Kidney tubule cell (primary cell): ENCODE data around the gene ANKS1A.
"Not testable (repeated sequence)": the region's sequence is repeated elsewhere in the genome, so short reads cannot be mapped to it uniquely, and the experiment has no call there.

Experiments used
- DNase-seq: peaks from one replicate; pipeline ENCODE4 v3.0.0-alpha.2; 2018; ENCODE audit warnings: low spot score

ANKS1A gene

DNA sequence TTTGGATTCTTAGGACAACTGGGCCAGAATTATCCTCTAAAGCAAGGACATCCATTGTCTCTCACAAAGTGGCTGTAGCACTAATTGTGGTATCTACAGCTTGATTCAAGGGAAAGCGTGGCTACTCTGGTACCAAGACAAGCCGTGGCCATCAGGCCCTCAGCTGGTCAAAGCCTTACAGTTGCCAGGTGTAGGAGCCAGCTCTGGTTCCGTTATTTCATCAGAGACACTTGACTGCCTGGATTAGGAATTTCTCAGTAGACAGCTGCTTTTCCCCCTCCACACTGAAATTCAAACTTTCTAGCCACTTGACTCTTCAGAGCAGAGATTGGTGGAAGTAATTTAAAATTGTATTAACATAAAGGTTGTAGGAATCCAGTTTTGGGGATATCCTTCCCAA is 104.2 kb downstream of the ANKS1A start:
- DNase-seq: no peak

DNA sequence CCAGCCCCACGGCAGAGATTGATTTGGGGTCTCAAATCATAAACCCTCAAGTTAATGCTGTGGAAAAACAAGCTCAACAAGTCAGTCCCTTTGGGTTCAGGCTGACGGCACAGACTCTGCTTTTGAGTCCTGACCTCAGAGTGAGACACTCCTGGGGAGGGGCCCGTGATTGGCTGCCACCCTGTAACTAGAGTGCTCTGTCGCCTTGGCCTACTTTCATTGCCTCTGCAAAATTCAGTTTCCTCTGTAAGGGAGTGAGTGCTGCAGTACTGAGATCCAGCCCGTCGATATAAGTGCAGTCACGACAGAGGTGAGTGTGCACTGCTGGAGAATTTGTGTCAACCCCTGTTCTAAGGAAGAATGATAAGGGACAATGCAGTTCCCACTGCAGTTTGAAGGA is 105.6 kb downstream of the ANKS1A start:
- no peak for DNase-seq

DNA sequence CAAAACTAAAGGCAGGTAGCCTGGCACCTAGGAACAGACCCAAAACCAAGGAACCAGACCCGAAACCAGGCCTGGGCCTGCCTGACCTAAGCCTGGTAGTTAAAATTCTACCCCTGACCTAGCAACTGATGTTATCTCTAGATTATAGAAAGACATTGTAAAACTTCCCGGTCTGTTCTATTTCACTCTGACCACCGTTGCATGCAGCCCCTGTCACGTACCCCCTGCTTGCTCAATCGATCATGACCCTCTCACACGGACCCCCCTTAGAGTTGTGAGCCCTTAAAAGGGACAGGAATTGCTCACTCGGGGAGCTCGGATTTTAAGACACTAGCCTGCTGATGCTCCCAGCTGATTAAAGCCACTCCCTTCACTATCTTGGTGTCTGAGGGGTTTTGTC is 109.4 kb downstream of the ANKS1A start:
- DNase-seq: not testable (repeated sequence)

DNA sequence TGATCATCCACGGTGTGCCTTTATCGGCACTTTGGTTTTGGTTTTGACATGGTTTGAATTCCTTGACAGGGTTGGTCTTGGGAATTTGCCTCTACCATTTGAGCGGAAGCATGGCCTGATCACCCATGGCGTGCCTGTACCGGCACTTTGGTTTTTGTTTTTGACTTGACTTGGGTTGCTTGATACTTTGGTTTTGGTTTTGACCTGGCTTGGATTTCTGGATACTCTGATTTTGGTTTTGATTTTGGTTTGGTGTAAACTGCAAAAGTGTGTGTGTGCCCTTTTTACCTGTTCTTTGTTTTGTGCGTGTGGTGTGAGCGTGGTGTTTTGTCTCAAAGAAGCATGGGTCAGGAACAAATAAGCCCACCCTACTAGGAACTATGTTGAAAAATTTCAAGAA is 110.1 kb downstream of the ANKS1A start:
- DNase-seq: not testable (repeated sequence)

DNA sequence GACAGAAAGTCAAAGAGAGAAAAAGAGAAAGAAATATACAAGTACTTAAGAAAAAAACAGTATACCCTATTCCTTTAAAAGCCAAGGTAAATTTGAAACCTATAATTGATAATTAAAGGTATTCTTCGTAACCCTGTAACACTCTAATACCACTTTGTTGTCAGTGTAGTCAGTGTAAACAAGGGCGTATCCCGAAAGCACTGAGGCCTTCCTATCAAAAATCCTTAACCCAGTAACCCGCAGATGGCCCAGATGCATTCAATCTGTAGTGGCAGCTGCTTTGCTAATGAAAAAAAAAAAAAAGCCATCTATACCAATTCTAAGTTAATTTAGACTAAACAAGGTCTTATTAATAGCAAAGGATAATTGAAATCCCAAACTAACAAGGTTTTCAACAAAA is 110.9 kb downstream of the ANKS1A start:
- not testable (repeated sequence) for DNase-seq

DNA sequence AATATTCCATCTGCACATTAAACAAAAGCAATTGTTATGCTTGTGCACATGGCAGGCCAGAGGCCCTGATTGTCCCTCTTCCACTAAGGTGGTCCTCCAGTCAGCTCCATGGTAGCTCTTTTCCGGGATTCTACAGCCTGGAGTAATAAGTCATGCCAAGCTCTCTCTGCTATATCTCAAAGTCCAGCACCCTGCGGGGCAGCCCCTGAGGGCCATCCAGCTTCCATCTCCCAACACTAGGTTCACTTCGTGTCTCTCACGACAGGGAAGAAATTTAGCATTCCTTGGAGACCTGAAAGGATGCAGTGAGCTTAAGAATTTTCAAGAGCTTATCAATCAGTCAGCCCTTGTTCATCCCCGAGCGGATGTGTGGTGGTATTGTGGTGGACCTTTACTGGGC is 112.3 kb downstream of the ANKS1A start:
- DNase-seq: not testable (repeated sequence)

DNA sequence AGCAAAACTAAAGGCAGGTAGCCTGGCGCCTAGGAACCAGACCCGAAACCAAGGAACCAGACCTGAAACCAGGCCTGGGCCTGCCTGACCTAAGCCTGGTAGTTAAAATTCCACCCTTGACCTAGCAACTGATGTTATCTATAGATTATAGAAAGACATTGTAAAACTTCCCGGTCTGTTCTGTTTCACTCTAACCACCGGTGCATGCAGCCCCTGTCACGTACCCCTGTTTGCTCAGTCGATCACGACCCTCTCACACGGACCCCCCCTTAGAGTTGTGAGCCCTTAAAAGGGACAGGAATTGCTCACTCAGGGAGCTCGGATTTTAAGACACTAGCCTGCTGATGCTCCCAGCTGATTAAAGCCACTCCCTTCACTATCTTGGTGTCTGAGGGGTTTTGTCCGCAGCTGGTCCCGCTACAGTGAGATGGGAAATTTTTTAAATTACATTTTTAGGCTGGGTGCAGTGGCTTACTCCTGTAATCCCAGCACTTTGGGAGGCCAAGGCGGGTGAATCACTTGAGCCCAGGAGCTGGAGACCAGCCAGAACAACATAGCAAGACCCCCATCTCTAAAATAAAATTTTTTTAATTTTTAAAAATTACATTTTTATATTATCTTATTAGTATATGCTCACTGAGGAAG is 115.0 kb downstream of the ANKS1A start:
- not testable (repeated sequence) for DNase-seq

DNA sequence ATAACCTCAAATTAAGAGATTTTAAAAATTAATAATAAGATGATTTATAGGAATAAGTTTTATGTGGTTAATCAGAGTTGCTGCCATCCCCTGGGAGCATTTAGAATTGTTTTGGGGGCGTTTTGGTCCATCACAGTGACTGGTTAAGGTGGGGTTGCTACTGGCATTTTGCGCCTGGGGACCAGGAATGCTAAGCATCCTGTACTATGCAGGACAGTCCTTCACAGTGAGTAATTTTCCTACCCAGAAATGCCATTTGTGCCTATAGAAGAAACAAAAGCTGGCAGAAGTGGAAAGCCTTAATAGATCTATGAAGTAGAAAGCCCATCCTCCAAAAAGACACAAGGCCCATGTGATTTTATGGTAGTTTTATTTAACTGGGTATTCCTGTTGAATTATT is 118.0 kb downstream of the ANKS1A start:
- DNase-seq: no peak

DNA sequence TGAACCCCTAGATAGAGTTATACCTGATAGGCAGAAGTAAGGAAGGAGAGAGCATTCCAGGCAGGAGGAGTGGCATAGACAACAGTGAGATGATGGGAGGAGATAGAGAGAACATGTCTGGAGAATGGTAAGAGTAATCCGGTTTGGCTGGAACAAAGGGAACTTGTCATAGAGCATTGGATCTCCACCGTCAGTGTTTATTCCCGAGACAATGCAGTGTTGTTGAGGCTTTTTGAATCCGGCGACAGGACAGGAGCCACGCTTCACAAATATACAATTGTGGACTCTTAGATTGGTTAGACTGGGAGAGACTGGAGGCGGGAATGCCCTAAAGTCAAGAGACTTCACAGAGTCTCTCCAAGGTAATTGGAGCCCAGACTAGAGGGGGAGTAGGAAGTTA is 119.8 kb downstream of the ANKS1A start:
- no peak for DNase-seq

DNA sequence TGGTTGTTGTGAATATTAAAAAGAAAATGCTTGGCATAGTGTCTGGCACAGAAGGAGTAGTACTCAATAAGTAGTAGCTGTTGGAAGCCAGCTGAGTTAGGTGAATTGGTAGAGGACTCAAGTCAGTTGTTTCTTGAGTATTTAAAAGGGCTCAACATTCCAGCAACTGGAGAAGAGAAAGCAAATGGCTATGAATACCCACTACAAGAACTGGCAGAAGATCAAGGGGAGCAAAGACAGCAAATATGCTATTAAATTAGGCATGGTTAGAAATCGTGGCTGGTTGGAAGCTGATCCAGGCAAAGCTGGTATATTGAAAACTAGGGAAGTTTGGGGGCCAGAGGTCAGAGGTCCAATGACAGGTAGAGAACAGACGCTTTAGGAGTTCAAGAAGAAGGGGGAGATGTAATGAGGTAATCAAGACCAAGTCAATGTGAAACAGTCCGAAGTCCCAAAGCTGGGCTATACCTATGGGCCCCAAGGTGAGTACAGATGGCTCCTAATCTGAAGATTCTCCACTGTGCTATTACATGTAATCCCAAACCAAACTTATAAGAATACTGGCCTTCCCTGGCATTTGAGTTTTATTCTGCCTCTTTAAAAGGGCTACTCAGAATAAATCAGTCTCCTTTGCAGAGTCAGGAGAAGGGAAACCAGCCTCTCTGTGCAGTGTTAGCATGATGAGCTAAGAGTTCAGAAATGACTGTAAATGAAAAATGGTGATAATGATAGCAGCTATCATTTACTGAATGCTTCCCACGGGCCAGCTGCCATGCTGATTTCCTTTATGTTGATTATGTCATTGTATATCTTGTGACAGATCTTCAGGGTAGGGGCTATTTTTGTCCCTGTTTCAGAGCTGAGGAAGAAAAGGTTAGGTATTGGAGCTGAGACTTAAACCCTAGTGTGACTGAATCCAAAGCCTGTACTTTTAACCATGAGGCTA is 122.3 kb downstream of the ANKS1A start:
- DNase-seq: no peak

DNA sequence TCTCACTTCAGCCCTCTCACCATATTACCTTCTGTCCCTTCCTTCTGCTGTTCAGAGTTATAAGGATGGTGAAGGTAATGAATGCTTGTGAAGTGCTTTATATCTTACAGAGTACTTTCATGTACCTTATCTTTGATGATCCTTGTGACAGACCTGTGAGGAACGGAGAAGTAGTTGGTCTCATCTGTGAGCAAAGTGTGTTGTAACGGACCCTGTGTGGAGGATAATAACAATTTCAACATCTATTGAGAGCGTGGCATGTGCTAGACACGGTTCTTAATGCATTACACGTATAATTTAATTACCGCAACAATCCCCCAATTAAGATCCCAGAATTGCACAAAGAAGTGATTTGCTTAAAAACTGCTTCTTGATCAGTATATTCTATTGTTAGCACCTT is 124.6 kb downstream of the ANKS1A start:
- DNase-seq: no peak

DNA sequence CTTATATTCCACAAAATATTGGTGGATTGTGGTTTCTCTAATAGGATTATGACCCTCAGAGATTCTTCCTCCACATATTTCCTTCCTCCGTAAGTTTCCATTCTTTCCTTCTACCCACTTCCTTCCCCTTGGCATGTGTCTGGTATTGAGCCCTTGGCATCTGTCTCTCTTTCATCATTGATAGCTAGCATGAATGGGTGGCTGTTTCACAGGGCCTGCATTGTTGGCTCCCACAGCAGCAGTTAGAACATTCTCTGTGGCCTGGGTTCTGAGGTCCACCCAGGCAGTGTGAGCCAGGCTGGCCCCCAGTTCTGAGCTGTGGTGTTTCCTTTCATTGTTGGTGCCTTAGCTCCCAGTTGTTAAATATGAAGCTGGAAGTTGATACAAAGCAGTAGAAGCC is 125.3 kb downstream of the ANKS1A start:
- DNase-seq: no peak

DNA sequence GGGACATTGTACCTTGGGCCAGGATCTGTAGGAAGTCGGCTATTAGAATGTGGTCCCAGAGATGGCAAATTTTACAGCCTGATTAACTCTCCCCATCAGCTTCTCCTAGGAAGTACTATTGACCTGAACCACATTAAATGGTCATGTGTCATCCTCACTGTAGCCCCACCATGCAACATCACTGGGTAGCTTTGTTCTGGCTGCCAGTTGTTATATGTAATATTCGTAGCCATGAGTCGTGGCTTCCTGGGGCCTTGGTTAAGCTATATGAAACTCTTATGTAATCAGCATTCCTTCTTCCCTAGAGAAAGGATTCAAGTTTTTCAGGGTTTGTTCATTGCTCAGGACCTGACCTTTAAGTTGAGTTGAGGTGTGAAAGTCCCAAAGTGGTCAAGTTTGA is 125.7 kb downstream of the ANKS1A start:
- DNase-seq: peak; percentile 80

DNA sequence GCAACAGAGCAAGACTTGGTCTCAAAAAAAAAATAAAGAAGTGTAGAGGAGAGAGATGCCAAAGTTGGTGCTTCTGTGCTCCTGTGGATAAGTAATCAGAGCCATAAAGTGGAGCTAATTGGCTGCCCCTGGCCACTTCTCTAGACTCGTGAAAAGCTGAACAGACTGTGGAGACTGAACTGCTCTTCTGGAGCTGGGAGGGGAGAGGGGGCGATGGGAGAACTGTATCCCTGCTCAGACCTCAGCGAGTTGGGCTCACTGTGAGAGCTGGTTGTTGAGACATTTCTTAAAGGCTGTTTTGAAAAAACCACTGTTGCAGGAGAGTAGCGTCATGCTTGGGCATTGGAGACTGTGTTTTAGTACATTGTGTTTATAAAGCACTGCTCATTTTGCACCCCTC is 126.4 kb downstream of the ANKS1A start:
- no peak for DNase-seq

DNA sequence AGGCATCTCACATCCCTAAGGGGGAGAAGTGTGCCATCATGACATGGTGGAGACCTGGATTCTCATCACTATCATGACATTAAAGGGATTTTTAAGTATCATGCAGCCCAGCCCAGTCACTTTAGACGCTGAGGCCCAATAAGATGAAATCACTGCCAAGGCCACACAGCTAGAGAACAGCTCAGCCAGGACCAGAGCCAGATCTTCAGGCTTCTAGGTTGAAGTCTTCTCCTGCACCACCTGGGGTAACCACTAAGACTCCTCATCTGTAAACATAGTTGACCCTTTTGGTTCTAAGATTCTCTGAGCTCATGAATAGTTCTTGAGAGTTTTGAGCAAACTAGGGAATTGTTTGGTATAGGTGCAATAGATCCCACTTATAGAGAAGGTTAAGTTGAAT is 126.9 kb downstream of the ANKS1A start:
- no peak for DNase-seq

DNA sequence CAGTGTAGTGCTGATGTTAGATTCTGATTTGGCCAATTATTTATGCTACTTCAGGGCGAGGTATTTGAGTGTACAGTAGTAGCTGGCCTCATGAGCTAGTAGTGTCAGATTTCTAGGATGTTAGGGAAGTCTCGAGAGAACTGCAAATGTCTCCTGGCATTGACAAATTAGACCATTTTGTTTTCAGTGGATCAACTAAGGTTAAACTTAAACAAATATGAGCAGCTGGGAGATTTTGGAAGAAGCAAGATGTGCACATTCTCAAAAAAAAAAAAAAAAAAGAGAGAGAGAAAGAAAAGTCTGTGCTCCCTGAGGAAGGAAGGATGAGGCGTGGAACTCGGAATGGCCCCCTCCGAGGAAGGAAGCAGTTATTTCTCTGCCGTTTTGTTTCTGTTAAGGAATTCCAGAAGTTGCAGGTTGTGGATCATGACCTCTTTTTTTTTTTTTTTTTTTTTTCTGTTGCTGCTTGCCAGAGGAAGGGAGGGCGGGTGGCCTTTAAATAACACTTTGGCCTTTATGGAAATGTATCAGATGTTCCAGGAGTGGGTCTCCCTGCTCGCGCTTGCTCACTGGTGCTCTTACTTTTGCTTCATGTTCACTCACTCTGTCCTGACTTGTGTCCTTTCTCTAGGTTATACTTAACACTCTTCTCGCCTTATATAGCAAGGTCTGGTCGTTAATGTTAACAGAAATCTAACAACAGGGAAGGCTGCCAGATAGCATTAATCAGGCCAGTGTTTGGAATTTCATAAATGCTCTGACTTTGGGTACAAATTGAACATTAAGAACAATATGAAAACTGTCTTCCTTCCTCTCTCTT is 127.7 kb downstream of the ANKS1A start:
- DNase-seq: peak; percentile 18

DNA sequence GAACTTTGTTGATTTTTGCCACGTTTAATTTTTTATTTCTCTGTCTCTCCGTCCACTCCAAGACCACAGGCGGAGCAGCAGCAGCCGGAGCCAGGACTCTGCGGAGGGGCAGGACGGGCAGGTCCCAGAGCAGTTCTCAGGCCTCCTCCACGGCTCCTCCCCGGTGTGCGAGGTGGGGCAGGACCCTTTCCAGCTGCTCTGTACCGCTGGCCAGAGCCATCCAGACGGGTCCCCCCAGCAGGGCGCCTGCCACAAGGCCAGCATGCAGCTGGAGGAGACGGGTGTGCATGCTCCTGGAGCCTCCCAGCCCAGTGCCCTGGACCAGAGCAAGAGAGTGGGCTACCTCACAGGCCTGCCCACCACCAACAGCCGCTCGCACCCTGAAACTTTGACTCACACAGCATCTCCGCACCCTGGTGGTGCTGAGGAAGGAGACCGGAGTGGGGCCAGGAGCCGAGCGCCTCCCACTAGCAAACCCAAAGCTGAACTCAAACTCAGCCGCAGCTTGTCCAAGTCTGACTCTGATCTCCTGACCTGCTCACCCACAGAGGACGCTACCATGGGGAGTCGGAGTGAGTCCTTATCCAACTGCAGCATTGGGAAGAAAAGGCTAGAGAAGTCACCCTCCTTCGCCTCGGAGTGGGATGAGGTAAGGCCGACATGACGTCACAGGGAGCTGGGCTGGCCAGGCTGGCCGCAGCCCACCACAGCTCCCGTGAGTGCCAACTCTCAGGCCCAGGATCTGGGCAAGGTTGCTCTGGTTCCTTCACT is 128.5 kb downstream of the ANKS1A start:
- DNase-seq: no peak

DNA sequence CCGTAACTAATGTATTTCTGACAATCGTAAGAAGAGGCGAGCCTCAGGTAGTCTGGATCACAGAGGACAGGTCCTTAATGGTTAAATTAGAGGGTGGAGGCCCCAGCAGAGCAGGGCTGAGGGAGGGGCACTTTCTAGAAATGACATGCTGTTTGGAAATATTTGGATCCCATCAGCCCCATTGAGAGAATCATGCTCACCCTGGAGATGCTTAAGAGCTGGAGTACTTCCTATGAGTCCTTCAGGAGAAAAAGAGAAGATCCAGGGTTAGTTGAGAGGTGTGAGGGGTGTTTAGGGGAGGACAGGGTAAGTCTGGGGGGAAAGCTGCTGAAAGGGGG is 129.1 kb downstream of the ANKS1A start:
- no peak for DNase-seq

DNA sequence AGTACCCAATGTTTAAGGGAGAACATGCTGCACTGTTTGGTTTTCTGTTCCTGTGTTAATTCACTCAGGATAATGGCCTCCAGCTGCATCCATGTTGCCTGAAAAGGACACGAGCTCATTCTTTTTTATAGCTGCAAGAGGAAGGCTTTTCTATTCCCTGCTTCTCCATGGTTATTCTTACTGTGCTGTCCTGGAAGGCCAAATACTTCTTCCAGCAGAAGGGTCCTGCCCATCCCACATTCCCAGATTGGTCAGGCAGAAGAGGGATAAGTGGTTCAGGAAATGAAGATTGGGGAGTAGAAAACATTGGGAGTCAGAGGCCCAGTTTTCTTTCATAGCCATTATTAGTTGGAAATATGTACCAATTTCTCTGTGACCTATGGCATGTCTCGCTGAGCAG is 129.7 kb downstream of the ANKS1A start:
- no peak for DNase-seq

DNA sequence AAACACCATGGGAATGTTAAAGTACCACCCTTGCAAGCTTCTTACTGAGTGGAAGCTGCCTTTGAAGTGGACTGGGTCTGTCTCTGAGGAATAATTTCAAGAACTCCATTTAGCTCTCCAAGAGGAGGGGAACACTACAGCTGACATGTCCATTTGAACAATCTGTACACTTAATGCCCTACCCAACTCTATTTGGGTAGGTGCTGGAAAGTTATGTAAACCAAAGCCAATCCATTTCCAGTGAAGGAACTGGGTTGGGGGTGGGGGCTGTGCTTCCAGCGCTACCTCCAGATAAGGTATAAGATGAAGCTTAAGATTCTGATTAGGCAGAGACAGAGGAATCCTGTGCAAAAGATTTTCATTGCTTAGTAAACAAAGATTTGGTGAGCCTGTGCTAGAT is 130.1 kb downstream of the ANKS1A start:
- no peak for DNase-seq

DNA sequence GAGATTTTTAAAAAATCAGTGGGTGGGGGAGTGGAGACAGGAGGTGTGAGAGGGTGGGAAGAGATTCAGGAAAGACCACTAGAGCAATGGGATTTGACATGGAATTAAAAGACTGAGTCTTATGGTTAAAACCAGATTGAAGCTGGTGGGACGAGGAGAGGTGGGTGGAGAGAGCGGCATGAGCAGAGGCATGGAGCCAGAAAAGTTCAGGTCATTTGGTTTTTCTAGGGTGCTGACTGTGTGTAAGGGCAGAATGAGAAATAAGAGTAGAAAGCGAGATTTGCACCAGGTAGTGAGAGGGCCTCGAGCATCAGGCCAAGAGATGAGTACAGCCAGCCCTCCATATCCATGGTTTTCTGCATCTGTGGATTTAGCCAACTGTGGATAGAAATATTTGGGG is 130.8 kb downstream of the ANKS1A start:
- DNase-seq: no peak

DNA sequence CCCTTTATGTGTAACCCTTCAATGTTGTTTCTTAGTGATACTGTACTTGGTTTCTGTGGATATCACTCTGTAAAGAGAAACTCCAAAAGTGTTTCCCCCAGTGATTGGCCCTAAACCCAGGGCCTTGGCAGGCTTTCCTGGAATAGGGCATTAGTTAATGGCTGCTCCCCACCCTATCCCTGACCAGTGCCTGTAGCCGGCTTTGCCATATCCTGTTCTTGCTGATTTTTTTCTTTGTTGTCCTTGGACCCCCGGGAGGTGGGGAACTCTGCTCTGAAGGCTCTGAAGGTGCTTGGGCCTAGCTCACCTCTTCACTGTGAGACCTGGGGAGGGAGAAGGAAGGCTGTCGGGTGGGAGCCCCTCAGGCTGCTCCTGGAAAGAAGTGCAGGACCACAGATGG is 131.9 kb downstream of the ANKS1A start:
- DNase-seq: no peak
